K562 (cell line): ENCODE data around the gene EXOC3L1. TPM values are rescaled to one million over a fixed set of nuclear protein-coding genes. Genes with fewer than 3 reads are reported as not detected.
A peak's percentile ranks its signal among the peaks of the same experiment; 100 is the strongest.

ENCODE experiments used
- ASH1L ChIP-seq: fragments of 450-650 bp; IDR thresholded peaks from 2 replicates; pipeline ENCODE4 v1.6.1; 2018; ENCODE audit warnings: borderline replicate concordance, mild to moderate bottlenecking, low read depth; ENCODE audit not compliant: partially characterized antibody
- ATF7 ChIP-seq: fragments of 450-650 bp; IDR thresholded peaks from 2 replicates; pipeline ENCODE4 v1.7.1; 2014; ENCODE audit warnings: mild to moderate bottlenecking, moderate library complexity
- EP300 ChIP-seq: IDR thresholded peaks from 2 replicates; pipeline ENCODE4 v1.6.1; 2012; ENCODE audit warnings: low read length, improper control_type of control experiment
- ETV5 ChIP-seq: sonication (generic); formaldehyde crosslinking; IDR thresholded peaks from 2 replicates; pipeline ENCODE4 v1.4.0; 2020; ENCODE audit warnings: low read depth, mild to moderate bottlenecking, missing genetic modification reagents
- GABPA ChIP-seq: fragments of 200-800 bp; sonication (Bioruptor generic); conservative IDR thresholded peaks from 2 replicates; pipeline ENCODE4 v1.6.1; 2016; ENCODE audit warnings: low read depth, missing genetic modification characterization, missing compliant biosample characterization
- MXI1 ChIP-seq: IDR thresholded peaks from 2 replicates; pipeline ENCODE4 v1.6.1; 2011; ENCODE audit warnings: low read depth, mild to moderate bottlenecking, improper control_type of control experiment, low read length
- PHF8 ChIP-seq: fragments of 200-600 bp; sonication (generic); IDR thresholded peaks from 2 replicates; pipeline ENCODE4 v1.6.1; 2012; ENCODE audit warnings: mixed run types, mild to moderate bottlenecking, inconsistent platforms, low read length, moderate library complexity, borderline replicate concordance
- POLR2B ChIP-seq: fragments of 450-650 bp; IDR thresholded peaks from 2 replicates; pipeline ENCODE4 v1.6.1; 2018; ENCODE audit warnings: low read depth; ENCODE audit not compliant: partially characterized antibody
- TCFL5 ChIP-seq: fragments of 250-450 bp; sonication (Bioruptor Pico); conservative IDR thresholded peaks from 2 replicates; pipeline ENCODE4 v1.6.1; 2021; ENCODE audit warnings: mild to moderate bottlenecking, moderate library complexity, matching md5 sums
- TRIM24 ChIP-seq, 2 experiments: fragments of 450-650 bp; IDR thresholded peaks; 2 replicates each; pipeline ENCODE4 v1.6.1; 2016
- ZBTB7A ChIP-seq: IDR thresholded peaks from 2 replicates; pipeline ENCODE4 v1.6.1; 2011; ENCODE audit warnings: low read depth, mild to moderate bottlenecking, low read length, moderate library complexity, borderline replicate concordance; ENCODE audit not compliant: control insufficient read depth
- ZNF76 ChIP-seq: fragments of 250-450 bp; sonication (Bioruptor Pico); IDR thresholded peaks from 2 replicates; pipeline ENCODE4 v1.4.0; 2020; ENCODE audit warnings: mild to moderate bottlenecking, moderate library complexity, borderline replicate concordance
- polyA plus RNA-seq, 8 experiments: library from polyadenylated mRNA; depleted of rRNA in 4 of 8; stranded (reverse) in 5 of 8; unstranded in 3 of 8; fragments of >200 nt; fragmentation: Nextera tagmentation in 2 of 8; fragmentation: Illumina TruSeq in 1 of 8; extraction: Ambion mirVana in 2 of 8; extraction: Trizol in 1 of 8; gene quantifications; 2 replicates each; pipeline versions ENCODE4 v1.2.1 to v1.2.3, GENCODE V29; 2011 to 2014; ENCODE audit warnings: inconsistent platforms in 1 of 8, missing spikeins in 1 of 8
- total RNA-seq, 7 experiments: library from RNA; depleted of rRNA in 6 of 7; stranded (reverse); fragments of >200 nt in 6 of 7; fragmentation: Illumina TruSeq in 2 of 7; extraction: Trizol in 2 of 7; gene quantifications; 2 replicates each; pipeline versions ENCODE4 v1.2.1 to v1.2.3, GENCODE V29; 2011 to 2021; ENCODE audit warnings: low replicate concordance in 1 of 7

Gene EXOC3L1
- total and polyA plus RNA-seq, 9 of the 15 experiments (the other 6 are each of a cell fraction or from before 2014, with no cell fraction given) = 0.08 TPM; not detected in 8

DNA sequence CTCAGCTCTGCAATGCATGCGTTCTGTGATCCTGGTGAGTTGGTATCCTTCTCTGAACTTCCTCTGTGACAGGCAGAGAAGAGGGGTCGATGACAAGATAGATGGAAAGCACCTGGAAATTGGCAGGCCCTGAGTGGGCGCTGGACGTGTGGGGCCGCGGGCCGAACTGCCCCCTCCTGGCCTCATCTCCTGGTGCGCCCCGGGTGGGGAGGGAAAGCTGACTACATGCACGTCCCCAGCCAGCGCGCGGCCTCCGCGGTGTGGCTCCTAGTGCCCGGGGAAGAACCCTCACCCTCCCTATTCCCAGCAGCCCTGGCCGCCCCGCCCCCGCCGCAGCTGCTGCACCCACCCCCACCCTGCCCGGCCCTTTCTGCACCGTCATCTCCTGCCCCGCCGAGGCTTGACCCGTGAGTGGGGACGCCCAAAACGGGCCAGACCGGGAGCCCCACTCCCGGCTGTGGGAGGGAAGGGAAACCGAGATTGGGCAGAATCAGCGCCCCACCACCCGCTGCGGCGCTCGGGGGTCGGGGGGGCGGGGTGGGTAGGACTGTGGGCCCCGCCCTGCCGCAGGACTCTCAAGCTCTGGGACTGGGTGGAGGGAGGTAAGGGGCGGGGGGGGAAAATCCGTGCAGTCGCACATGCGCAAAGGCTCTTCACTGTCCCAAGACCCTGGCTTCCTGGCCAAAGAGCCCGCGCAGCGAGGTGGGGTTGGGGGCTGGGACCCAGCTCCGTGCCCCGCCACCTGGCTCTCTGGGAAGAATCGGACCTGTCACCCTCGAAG is 19.6 kb downstream of the EXOC3L1 start, which contains the start of gene NOL3 (continued):
- TF ChIP-seq TCFL5 (CRISPR knock-in tag) = no peak
- no peak for TF ChIP-seq ZNF76
- no peak for TF ChIP-seq TRIM24 (IDR thresholded peaks at IDR 0.05)
- TF ChIP-seq ASH1L = no peak
- TF ChIP-seq PHF8 = peak; percentile 68; the same call in 1 of the 2 replicates
- no peak for TF ChIP-seq MXI1
- TF ChIP-seq EP300 = peak; percentile 47
- peak; percentile 44; the same call in 1 of the 2 replicates for TF ChIP-seq GABPA
- TF ChIP-seq POLR2B = no peak
- 0 out of 2 replicates have a peak, but pooled peaks have one; percentile 8 for TF ChIP-seq ETV5 (CRISPR knock-in tag)
- peak; percentile 22; the same call in 1 of the 2 replicates for TF ChIP-seq ZBTB7A
- TF ChIP-seq ATF7 = peak; percentile 41; the same call in 1 of the 2 replicates
- TF ChIP-seq, all 486 proteins: peak for 59
